Testis (tissue), 2 donors: ENCODE data around the gene SH3RF3.

Experiments used
- POLR2A ChIP-seq: fragments of 450-650 bp; IDR thresholded peaks from one replicate; pipeline ENCODE4 v1.6.1; 2017; ENCODE audit warnings: antibody characterized with exemption, mild to moderate bottlenecking, moderate library complexity
- TF ChIP-seq, protein P1 (sequence below), 3 experiments: fragments of 450-650 bp in 2 of 3; fragments of 200-600 bp in 1 of 3; sonication (generic) in 1 of 3; IDR thresholded peaks; one replicate each; pipeline ENCODE4 v1.5.1; 2016 to 2019; ENCODE audit warnings: antibody characterized with exemption in 3 of 3, mild to moderate bottlenecking in 2 of 3, moderate library complexity in 1 of 3

DNA sequence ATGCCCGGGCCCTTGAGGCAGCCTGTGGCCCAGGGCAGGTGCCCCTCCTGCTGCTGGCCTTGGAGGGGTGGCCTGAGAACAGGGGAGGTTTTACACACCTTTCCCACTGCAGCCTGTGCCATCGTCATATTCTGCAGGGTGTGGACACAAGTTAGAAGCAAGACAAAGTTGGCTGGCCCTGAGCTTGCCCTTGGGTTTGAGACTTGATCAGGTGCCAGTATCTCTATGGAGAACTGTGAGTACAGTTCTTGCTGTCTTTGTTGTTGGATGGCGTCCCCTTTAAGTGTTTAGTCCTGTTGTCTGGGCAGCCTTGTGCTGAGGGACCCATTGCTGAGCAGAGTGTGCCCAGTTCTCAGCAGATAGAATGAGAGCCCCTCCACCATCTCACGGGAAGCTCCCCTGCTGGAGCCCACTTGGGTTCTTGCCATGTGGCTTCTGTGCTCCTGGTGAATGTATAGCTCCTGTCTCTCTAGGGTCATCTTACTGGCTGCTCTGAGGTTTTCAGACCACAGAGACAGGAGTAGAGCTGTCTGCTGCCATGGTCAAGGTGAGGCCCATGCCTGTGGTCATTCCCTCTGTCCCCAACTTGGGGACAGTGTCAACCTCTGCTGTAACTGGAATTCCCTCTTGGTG lies 115.9 kb downstream of the SH3RF3 start:
- TF ChIP-seq, protein P1, sequence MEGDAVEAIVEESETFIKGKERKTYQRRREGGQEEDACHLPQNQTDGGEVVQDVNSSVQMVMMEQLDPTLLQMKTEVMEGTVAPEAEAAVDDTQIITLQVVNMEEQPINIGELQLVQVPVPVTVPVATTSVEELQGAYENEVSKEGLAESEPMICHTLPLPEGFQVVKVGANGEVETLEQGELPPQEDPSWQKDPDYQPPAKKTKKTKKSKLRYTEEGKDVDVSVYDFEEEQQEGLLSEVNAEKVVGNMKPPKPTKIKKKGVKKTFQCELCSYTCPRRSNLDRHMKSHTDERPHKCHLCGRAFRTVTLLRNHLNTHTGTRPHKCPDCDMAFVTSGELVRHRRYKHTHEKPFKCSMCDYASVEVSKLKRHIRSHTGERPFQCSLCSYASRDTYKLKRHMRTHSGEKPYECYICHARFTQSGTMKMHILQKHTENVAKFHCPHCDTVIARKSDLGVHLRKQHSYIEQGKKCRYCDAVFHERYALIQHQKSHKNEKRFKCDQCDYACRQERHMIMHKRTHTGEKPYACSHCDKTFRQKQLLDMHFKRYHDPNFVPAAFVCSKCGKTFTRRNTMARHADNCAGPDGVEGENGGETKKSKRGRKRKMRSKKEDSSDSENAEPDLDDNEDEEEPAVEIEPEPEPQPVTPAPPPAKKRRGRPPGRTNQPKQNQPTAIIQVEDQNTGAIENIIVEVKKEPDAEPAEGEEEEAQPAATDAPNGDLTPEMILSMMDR (IDR thresholded peaks at IDR 0.05), result no peak
- TF ChIP-seq POLR2A, result no peak
